SKM-1 (cell line): ENCODE measurements around the gene CACNA1D.

Experiments used
- DNase-seq: peaks from one replicate; lab custom pipeline; 2025; ENCODE audit not compliant: unreplicated experiment; lab: John Stamatoyannopoulos, UW

The CACNA1D gene

DNA sequence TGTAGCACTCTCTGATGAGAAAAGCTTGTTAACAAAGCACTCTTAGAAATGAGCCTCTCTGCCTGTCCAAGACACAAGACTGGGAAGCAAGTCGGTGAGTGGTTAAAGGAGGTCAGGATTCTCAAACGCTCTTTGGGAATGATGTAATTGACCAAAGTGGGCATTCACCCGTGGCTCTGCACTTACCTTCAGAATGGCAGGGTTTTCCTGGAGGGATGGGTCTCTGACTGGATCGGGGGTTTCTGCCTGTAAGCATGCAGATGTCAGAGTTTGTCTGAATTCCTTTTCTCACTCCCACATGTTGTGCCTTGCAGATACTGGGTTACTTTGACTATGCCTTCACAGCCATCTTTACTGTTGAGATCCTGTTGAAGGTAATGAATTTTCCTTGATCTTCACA lies 245.6 kb downstream of the CACNA1D start:
- no peak for DNase-seq

DNA sequence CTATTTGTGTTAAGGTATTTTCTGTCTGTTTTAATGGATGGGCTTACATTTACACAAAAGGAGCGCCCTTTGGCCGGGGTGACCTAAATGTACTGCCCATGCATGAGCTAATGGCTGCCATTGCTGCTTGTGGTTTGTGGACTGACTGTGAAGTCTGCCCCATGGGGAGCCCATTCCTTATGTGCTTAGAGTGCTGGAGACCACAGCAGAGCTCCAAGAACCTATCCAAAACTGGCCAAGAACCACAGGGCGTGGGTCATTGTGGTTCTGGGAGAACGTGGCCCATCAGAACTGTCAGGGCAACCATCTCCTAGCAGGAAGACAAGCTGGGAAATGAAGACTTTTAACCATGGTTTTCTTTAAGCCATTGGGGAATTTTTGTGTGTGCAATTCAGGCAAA lies 246.5 kb downstream of the CACNA1D start:
- no peak for DNase-seq

DNA sequence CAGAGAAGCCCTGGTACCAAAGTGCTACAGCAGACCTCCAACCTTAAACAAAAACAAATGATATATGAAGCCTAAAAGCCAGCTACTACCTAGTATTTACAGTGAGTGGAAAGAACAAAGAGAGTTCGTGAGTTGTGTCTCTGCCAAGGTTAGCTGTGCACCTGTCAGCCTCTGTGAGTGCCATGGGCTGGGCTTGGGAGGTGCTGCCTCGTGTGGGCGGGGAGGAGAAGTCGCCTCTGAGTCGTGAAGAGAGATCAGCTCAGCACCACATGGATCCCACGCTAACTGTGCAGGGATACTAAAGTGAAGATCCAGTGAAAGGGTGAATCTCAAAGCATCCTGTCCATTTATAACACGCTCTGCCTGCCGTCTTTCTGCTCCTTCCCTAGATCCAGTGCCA lies 249.9 kb downstream of the CACNA1D start:
- DNase-seq, result no peak

DNA sequence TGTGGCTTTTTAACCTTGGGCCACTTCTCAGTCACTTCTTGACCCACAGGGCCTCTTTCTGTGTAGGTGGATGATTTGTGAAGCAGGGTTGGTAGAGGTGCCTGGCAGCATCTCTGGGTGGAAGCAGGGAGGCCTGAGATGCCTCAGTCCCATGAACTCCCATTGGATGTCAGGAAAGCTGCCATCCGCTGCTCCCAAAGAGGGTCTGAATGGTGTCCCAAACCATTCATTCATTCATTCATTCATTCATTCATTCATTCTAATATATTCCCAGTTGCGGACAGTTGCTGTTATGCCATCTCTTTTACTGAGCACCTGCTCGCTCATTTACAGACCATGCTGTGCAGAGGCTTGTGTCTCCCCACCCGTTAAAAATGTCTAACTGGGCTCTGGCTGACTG lies 253.1 kb downstream of the CACNA1D start:
- DNase-seq, result no peak

DNA sequence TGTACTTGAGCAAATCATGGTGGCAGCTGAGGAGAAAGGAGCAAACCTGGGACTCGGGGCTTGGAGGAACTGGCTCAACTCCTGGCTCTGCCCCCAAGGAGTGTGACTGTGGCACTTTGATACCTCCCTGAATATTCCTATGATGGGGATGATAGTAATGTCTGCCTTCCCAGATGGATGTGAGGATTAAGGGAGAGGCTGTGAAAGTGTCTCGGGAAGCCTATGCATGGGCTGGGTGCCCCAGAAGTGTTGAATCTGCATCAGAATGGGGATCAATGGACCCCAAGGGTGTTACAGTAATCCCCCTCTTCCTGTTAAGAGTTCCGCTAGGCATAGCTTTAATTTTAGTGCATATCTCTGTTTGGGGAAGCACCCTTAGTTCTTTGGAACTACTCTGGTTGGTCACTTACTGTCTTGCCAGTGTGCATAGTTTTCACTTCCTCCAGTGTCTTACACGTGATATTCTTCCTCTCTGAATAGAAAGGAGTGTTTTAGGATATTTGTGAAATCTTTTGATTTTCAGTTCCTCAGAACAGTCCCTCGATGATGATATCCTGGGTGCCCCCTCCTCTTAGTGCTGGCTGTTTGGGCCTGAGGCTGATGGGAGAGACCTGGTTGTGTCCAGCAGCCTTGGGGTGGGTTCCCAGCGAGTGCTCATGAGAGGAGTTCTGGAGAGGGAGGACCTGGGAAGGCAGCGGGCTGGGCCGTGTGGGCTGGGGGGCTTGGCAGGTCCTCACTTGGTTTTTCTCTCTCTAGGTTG lies 254.3 kb downstream of the CACNA1D start:
- no peak for DNase-seq

DNA sequence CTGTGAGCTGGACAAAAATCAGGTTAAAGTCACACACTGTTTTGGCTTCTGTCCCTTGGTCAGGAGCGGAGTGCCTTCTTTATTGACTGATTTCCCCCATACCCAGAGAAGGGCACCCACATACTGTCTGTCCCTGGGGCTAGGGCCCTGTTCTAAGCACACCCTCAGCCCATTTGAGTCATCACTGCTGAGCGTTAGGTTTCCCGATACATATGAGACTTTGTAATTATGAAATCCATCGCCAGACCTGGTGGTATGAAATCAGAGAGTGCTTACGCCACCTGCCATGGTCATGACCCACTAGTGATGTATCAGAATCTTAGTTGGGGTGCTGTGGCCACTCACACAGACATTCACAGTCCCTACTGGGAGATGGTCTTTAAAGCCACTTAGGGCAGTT lies 255.0 kb downstream of the CACNA1D start:
- no peak for DNase-seq

DNA sequence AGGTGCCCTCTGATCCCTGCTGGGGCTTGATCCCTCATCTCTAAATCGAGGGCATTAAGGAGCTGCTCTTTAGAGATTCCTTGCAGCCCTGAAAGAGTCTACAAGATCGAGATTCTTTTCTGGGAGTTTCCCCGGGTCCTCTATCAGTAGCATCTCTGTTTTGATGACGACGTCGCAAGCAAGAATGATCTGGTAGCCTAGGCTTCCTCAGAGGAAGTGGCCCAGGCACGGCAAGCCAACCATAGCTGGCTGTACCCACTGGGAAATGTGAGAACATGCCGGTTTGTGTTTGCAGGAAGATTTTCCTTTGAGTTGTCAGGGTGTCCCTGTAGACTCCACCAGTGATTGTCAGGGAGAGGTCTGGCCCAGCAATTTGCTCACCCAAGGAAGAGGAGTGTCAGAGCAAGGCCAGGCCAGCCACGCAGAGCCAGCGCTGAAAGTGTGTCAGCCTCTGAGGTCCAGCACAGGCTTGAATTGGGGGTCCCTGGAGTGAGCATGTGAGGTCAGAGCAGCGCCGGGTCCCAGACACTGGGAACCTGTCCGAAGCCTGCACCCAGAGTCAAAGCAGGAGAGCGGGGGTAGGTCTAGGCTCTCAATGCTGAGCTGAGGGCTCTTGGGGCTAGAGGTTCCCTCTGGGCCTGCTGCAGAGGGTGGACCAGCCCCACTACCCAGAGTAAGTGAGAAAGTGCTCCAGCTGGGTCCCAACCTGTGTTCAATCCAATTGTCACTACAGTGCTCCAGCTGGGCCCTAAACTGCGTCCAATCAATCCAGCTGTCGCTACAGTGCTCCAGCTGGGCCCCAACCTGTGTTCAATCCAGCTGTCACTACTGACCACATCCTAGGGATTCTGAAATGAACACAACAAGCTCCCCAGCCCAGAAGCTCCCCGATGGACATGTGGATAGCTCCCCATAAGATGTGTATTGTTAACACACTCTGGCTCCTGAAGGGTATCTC lies 256.1 kb downstream of the CACNA1D start:
- DNase-seq, result no peak

DNA sequence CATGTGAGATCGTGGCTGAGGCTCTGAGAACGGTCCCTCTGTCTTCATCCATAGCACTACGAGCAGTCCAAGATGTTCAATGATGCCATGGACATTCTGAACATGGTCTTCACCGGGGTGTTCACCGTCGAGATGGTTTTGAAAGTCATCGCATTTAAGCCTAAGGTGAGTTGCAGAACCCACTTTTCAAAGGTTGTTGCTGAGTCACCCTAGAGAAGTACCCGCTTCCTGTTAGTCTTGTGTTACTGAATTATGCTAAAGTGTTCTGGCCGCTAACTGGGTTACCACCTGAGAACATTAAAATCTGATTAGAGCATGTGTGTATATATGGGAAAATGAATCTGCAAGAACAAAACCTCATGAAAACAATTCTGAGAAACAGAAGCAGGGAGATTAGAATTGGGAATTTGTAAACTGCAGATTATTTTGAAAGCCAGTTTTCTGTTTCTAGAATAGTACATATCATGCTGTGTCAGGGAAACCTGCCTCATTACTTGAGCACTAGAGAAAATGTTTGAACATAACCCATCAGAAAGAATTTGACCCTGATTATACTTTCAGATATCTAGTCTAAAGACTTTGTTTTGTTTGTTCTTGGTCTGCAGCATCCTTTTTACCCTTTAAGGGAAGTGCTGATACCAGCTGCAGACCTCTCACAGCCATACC lies 259.2 kb downstream of the CACNA1D start:
- DNase-seq, result no peak

DNA sequence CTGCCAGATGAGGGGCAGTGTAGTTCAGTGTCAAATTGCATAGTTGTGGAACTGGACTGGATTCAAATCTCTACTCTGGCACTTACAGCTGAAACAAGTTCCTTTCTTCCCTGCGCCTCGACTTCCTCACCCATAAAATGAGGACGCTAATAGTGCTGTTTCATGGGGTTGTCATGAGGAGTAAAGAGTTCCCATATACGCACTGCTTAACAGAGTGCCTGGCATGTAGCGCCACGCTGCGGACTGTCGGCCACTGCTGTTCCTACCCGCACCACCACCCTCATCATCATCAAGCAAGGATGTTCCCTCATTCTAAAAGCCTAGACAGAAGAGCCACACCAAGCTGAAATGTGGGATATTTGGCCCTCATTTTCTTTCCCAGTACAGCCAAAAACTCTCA lies 259.9 kb downstream of the CACNA1D start:
- no peak for DNase-seq

DNA sequence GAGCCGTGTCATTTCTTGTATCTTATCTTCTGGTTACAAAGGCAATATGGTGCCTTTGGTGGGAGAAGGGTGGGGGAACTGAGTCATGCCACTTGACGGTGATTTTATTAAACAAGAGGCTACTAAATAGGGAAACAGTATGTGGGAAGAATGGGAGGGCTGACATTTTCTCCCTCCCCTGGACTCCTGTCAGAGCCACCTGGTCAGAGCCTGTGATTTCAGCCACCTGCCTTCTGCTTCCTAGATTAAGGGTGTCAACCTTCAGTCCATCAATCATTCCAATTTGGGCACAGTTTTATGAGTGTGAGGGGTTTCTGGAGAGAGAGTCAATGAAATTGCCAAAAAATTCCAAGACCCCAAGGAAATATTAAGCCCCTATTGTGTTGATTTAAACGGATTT lies 264.4 kb downstream of the CACNA1D start:
- DNase-seq, result no peak

DNA sequence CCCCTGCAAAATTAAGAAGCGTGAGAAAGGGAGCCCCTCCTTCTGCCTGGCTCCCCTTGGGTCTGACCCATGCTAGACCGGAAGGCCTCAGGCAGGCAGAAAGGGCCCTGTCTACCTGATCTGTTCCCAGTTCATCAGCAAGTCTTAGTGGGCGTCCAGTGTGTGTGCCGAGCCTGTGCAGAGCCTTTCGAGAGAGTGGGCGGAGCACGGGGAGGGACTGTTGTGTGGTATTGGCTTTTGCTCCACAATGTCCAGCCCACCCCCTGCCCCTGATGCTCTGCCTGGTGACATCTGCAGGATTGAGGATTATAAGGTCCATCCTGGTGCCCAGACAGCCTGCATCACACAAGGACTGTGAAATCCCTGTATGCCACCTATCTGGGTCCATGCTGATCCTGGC lies 268.9 kb downstream of the CACNA1D start:
- no peak for DNase-seq

DNA sequence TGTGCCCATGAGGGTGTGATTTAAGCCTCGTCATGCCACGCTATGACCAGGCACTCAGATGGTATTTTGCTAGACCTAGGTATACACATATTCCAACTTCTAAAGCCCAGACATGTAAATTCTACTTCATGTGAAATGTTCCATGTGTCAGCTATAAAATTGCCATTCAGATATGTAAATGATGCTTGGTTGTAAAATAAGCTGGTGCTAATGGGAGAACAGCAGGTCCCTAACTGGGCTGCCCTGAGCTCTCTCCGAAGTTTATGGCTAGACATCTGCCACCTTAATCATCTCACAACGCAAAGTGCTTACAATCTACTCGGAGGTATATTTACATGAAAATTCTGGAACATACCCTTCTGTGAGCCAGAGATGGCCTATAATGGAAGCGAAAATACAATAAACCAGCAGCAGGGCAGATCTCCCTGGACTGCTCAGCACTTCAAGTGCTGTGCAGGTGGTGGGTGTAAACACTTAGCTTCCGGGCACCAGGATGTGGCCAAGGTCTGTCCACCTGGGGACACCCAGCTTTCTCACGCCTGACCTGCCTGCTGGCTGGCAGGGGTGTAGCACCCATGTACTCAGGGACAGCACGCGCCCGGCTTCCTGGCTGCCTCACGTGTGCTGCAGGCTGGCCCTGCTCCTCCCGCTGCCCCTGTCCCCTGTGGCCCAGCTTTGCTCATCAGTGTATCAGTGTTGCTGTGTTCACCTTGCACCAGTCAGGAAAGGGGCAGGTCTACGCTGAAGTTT lies 269.8 kb downstream of the CACNA1D start:
- no peak for DNase-seq

DNA sequence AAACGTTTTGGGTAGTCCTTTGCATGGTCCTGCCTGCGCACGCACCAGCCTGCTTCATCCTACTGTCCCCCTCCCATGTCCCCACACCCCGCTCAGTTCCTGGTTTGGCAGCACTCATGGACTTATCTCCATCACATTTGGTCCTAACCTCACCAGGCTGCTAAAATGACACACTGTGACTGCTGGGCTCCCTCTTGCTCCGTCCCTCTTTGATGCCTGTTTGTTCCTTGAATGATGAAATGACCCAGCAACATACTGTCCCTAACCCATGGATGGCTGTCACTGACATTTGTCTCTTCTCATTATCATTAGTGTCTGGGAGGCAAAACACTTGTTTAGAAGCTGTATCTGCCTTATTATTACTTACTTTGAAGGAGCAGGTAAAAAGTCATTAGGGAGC lies 271.3 kb downstream of the CACNA1D start:
- no peak for DNase-seq

DNA sequence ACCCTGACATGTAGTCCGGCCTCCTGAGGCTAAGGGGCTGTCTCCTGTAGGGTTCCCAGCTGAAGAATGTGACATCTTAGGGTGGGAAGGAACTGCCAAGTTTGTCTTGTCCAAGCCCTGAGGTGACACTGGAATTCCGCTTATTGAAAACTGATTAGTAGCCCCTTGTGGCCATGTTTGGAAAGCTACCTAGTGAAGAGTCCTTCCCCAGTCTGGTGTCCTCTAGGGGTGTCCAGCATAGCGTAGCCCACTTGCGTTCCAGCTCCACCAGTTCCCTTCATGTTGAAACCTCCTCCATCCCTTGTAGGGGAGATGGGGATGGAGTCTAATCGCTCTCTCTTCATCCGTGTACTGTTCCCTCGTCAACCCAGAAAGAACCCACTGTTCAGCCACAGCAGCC lies 272.3 kb downstream of the CACNA1D start:
- no peak for DNase-seq

DNA sequence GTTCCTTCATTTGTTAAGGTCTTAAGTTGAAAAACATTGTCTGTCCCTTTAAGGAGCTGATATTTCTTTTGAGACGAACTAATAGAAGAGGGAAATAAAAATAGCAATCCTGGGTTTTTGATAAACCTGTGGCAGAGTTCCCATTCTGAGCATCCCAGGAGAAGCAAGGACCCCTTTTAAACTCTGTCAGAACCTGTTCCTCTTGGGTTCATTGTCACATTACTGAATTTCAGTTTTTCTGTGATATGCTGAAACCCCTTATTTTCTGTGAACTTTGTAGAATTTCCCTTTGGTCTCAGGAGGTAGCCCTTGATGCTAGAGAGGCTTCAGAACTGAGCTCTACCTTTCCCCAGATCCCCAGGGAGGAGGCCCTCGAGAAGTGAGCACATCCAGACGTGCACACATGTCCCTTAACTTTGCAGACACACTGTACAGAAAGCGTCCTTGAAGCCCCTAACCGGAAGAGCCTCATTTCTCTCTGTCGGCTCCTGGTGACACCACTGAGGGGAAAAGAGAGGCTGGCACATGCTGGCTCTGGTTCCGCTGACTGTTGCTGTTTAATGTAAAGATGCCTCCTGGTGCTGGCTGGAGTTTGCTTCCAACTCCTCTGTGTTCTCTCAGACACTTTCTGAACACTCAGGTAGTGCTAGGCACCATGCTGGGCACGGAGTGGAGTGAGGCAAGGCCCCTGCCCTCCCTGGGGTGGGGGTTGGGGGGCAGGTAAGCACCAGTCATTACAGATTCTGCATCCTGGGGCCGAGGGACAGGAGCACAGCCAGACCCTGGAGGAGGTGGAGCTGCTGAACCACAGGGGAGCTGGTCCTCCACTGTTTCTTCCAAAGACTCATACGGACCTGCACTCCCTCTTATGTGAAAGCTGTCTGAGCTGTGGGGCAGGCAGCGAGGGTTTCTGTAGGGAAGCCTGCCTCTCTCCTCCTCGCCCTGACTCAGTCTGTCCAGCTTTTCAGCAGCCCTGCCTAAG lies 274.4 kb downstream of the CACNA1D start:
- no peak for DNase-seq

DNA sequence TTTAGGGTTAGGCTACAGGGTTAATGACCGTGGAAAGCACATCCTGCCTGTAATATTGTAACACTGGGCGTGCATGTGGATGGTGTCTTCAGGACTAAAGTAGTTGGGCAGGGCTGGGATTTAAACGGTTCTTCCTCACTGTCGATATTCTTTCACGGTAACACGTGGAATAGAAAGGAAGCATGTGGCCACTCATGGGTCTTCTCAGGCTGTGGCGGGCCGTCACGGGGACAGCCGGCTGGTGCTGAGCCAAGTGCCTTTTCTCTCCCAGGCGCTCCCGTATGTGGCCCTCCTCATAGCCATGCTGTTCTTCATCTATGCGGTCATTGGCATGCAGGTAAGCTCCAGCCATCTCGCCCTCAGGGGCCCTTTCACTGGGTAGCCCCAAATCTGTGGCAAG lies 278.2 kb downstream of the CACNA1D start:
- DNase-seq, result no peak

DNA sequence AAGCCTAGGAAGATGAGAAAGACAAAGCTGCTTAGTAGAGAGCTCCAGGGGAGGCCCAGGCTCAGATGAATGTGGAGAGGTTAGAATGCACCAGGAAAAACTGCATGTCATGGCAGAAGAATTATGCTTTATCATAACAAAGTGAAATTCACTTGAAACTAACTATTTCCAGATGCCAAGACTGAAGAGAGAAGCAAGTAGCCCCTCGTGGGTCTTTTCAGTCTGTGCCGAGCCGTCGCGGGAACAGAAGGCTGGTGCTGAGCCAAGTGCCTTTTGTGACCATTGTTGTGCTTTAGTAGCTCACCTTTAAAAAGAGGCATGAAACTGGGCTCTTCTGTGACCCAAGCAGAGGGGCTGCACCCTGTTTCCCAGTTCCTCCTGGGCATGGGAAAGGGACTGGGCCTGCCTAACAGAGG lies 278.6 kb downstream of the CACNA1D start:
- DNase-seq, result no peak

DNA sequence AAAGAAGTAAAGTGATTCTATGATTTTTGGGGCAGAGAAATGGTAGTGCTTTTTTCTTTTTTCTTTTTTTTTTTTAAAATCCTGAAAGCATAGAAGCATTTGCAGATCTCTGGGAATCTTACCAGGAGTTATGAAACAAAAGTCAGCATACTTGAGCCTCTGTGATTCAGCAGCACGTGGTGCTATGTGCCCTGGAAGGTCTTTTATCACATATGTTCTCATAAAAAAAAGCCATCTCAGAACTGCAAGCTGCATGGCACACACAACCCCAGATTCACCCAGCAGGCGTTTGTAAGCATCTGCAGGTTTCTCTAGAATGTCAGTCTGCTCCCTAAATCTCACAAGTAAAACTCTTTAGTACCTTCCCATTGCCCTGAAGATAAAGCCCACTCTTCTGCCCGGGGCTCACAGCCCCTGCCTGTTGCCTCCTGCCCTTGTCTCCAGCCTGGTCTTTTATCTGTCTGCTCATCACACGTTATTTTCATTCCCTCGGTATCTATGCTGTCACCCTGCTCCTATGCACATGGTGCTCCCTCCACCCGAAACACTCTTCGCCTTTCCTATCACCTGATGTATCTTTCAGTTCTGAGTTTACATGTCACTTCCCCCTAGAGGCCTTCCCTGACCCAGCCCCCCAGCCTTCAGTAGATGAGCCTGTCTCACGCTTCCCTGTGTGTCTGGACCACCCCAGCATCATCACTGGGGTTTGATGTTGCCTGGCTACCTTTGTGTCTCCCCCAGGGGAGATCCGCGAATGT lies 279.4 kb downstream of the CACNA1D start:
- no peak for DNase-seq

DNA sequence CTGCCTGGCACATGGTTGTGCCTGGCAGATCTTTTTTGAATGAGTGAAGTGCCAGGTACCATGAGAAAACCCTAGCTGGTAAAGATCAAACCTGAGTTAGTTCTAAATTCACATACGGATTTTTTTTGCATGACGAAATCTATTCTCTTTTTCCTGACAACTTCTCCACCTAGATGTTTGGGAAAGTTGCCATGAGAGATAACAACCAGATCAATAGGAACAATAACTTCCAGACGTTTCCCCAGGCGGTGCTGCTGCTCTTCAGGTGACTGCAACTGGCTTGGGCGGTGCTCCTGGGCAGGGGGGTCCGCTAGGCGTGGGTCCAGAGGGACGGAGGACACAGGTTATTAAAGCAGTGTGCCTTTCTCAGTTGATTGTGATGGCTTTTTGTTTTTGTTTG lies 280.0 kb downstream of the CACNA1D start:
- no peak for DNase-seq
